22Rv1 (cell line): ENCODE measurements around the gene SLC66A1.

Source experiments
- CTCF ChIP-seq: fragments of 450-650 bp; IDR thresholded peaks from 2 replicates; pipeline ENCODE4 v1.5.1; 2017; ENCODE audit warnings: mild to moderate bottlenecking
- ZFX ChIP-seq: fragments of 450-650 bp; IDR thresholded peaks from 2 replicates; pipeline ENCODE4 v1.6.1; 2017; ENCODE audit warnings: antibody characterized with exemption, borderline replicate concordance

- TF ChIP-seq ZFX (no peak), CTCF (no peak)
These were observed 40.1 kb upstream of the SLC66A1 start for GRCh38 chr1:19272064-19272463.
